GM12878 (cell line): ENCODE measurements around the gene SPAG9. TPM values are rescaled to one million over a fixed set of nuclear protein-coding genes. Genes with fewer than 3 reads are reported as not detected.
A peak's percentile ranks its signal among the peaks of the same experiment; 100 is the strongest.

Source experiments
- ATAC-seq: fragments of 200-7000 bp; cut with Tn5 transposase; 3 replicates; pipeline ENCODE4 v1.9.1; 2020; ENCODE audit warnings: mild to moderate bottlenecking, moderate library complexity
- BruUV-seq: library from RNA; stranded (reverse); fragments of 400-500 nt; replicated peaks from 2 replicates; lab custom pipeline; 2021; lab: Mats Ljungman, UMichigan
- CTCF ChIA-PET: fragments of 300-600 bp; sonication (Branson Sonifier 250); formaldehyde crosslinking; extraction: SDS; loops from one replicate; lab custom pipeline; 2021; ENCODE audit warnings: inconsistent platforms; lab: Yijun Ruan, JAX
- POLR2A ChIA-PET: fragments of 350-600 bp; formaldehyde crosslinking; extraction: SDS; loops from one replicate; lab custom pipeline; 2021; ENCODE audit warnings: inconsistent platforms; lab: Charles Lee
- RAD21 ChIA-PET: fragments of 300-600 bp; sonication (Branson Sonifier 250); formaldehyde crosslinking; loops from one replicate; lab custom pipeline; 2023; ENCODE audit warnings: antibody characterized with exemption; ENCODE audit not compliant: unreplicated experiment; lab: Charles Lee
- SMC1A ChIA-PET: fragments of 300-600 bp; sonication (Branson Sonifier 250); formaldehyde crosslinking; loops from one replicate; lab custom pipeline; 2023; ENCODE audit not compliant: unreplicated experiment, uncharacterized antibody; lab: Charles Lee
- DNase-seq: peaks from one replicate; pipeline ENCODE4 v3.0.0-alpha.2; 2011; ENCODE audit warnings: low read depth, low spot score
- FAIRE-seq: peaks from 3 replicates; lab custom pipeline; 2011; peaks lifted over from hg19 to GRCh38; lab: Jason Lieb, UNC
- H2AFZ ChIP-seq: 2 replicates; pipeline ENCODE4 v1.6.0; 2011; ENCODE audit warnings: low read depth, low read length, control low read depth; ENCODE audit not compliant: control insufficient read depth
- H3K27ac ChIP-seq: 2 replicates; pipeline ENCODE4 v1.5.1; 2011; ENCODE audit warnings: control low read depth; ENCODE audit not compliant: control insufficient read depth, insufficient read depth
- H3K27me3 ChIP-seq, 2 experiments: replicated peaks in 1 of 2; 2 replicates each; pipeline versions ENCODE4 v1.6.0 to v1.6.1; 2011; ENCODE audit warnings: low read length in 1 of 2; ENCODE audit not compliant: control insufficient read depth in 2 of 2, insufficient read depth in 2 of 2
- H3K36me3 ChIP-seq, 2 experiments: 2 replicates each; pipeline ENCODE4 v1.5.1; 2011; ENCODE audit warnings: low read length in 1 of 2; ENCODE audit not compliant: control insufficient read depth in 2 of 2, insufficient read depth in 2 of 2
- H3K4me1 ChIP-seq: 2 replicates; pipeline ENCODE4 v1.6.1; 2011; ENCODE audit warnings: mild to moderate bottlenecking, low read length, moderate library complexity, mixed read lengths; ENCODE audit not compliant: control insufficient read depth, insufficient read depth
- H3K4me2 ChIP-seq: 2 replicates; pipeline ENCODE4 v1.6.0; 2011; ENCODE audit warnings: control low read depth; ENCODE audit not compliant: control insufficient read depth, insufficient read depth
- H3K4me3 ChIP-seq: fragments of 200-600 bp; sonication (generic); 2 replicates; pipeline ENCODE4 v1.5.1; 2016
- H3K79me2 ChIP-seq: 2 replicates; pipeline ENCODE4 v1.6.0; 2011; ENCODE audit warnings: low read length; ENCODE audit not compliant: control insufficient read depth, insufficient read depth
- H3K9ac ChIP-seq: 2 replicates; pipeline ENCODE4 v1.8.0; 2011; ENCODE audit warnings: low read length, control low read depth, mixed read lengths; ENCODE audit not compliant: control insufficient read depth, insufficient read depth
- H3K9me3 ChIP-seq: replicated peaks from 3 replicates; pipeline ENCODE4 v1.5.1; 2011; ENCODE audit warnings: mild to moderate bottlenecking, low read length; ENCODE audit not compliant: control insufficient read depth, insufficient read depth
- H4K20me1 ChIP-seq: 2 replicates; pipeline ENCODE4 v1.6.0; 2011; ENCODE audit not compliant: control insufficient read depth, insufficient read depth
- ATF7 ChIP-seq: fragments of 450-650 bp; IDR thresholded peaks from 2 replicates; pipeline ENCODE4 v1.6.1; 2016; ENCODE audit warnings: low read depth, mild to moderate bottlenecking
- ESRRA ChIP-seq: IDR thresholded peaks from 2 replicates; pipeline ENCODE4 v1.6.1; 2012; ENCODE audit warnings: mild to moderate bottlenecking, low read length, improper control_type of control experiment
- RAD21 ChIP-seq: IDR thresholded peaks from 2 replicates; pipeline ENCODE4 v1.6.1; 2011; ENCODE audit warnings: mild to moderate bottlenecking, low read depth, low read length, moderate library complexity; ENCODE audit not compliant: insufficient read depth
- SMC3 ChIP-seq: IDR thresholded peaks from 2 replicates; pipeline ENCODE4 v1.6.1; 2011; ENCODE audit warnings: low read length, improper control_type of control experiment, borderline replicate concordance
- ZNF217 ChIP-seq: fragments of 450-650 bp; IDR thresholded peaks from 2 replicates; pipeline ENCODE4 v1.6.1; 2017; ENCODE audit warnings: antibody characterized with exemption, mild to moderate bottlenecking
- WGBS: methylation state at CpG from one replicate; pipeline ENCODE4 v1.1.6; 2016; ENCODE audit warnings: low lambda C conversion rate; ENCODE audit not compliant: insufficient replicate concordance, insufficient coverage; ENCODE audit errors: missing lambda C conversion rate; 5-methylcytosine and 5-hydroxymethylcytosine counted together
- in situ Hi-C: fragments of 300-500 bp; cut with MboI; formaldehyde crosslinking; loops from 9 replicates; pipeline ENCODE4 v1.14.3; 2018; ENCODE audit warnings: mixed read lengths
- intact Hi-C: fragments of 100-400 bp; cut with micrococcal nuclease; formaldehyde crosslinking; loops from one replicate; pipeline ENCODE4 v1.14.2; 2022; ENCODE audit not compliant: unreplicated experiment
- polyA plus RNA-seq, 11 experiments: library from polyadenylated mRNA; depleted of rRNA in 4 of 11; unstranded in 6 of 11; stranded (reverse) in 5 of 11; fragments of >200 nt; fragmentation: Nextera tagmentation in 4 of 11; fragmentation: Illumina TruSeq in 1 of 11; extraction: Ambion mirVana in 4 of 11; extraction: Trizol in 1 of 11; gene quantifications; 1 replicate in 1 of 11; 2 replicates in 10 of 11; pipeline versions ENCODE4 v1.2.1 to v1.2.3, GENCODE V29; 2011 to 2016; ENCODE audit warnings: inconsistent platforms in 2 of 11, missing spikeins in 2 of 11, low read depth in 1 of 11
- total RNA-seq, 4 experiments: library from RNA; depleted of rRNA in 3 of 4; stranded (reverse); fragments of >200 nt in 3 of 4; fragmentation: Illumina TruSeq in 1 of 4; extraction: Trizol in 1 of 4; gene quantifications; 2 replicates each; pipeline versions ENCODE4 v1.2.1 to v1.2.3, GENCODE V29; 2013 to 2021
- TF ChIP-seq, protein P1 (sequence below), 3 experiments: IDR thresholded peaks in 2 of 3; conservative IDR thresholded peaks in 1 of 3; 2 replicates each; pipeline ENCODE4 v1.5.1; 2011; ENCODE audit warnings: low read depth in 3 of 3, low read length in 3 of 3, mild to moderate bottlenecking in 3 of 3, control low read depth in 2 of 3, moderate library complexity in 2 of 3, inconsistent platforms in 1 of 3, mixed read lengths in 1 of 3; ENCODE audit not compliant: control insufficient read depth in 2 of 3, insufficient read depth in 1 of 3; ENCODE audit errors: extremely low read depth in 1 of 3

SPAG9 gene
- total and polyA plus RNA-seq, 10 of the 15 experiments (the other 5 are each of a cell fraction or from before 2014, with no cell fraction given), result 6.6 to 42.0 (median 24.9) TPM

DNA sequence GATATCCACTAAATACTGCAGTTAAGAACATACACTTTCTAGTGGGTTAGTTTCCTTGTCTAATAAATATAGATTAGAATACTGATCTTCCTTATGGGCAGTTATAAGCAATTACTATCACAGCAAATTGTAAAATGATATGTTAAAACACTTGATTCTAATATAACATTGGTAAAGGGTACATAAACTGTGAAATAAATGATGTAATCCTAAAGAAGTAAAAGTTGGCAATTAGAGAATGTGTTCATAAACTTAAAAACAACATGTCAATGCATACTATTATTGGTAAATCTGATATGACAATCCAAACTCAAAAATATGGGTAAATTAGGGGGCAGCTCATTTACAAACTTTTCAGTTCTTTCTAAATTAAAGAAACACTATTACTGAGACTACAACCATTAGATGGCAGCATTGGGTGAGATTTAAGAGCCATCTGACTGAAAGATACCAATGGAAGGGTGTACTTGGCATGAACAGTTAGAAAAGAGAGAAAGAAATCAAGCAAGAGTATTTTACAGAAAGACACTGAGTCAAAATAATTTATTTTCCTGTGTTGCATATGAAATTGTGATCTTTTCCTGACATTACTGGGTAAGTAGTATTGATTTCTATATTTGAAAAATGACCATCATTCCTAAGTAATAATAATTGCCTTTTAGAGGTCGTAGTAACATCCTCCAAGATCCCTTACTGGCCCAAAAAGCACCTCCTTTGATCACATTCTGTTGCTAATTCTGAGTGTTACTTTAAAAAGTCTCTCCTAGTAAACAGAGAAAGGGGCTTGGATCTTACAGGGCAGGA lies 119.6 kb downstream of the SPAG9 start:
- DNase-seq, result peak; percentile 27
- Histone ChIP-seq H3K27me3 (no peaks in the 10 kb centered on the region), H3K4me1 (no peaks in the 10 kb centered on the region), H3K36me3 (peaks cover 4 to 28% of the 10 kb centered on the region in 2 experiments), H3K4me2 (no peak overlapping the region), H3K9ac (no peak overlapping the region), H3K27ac (no peak overlapping the region), H3K4me3 (no peak overlapping the region), H2AFZ (no peak overlapping the region), H3K79me2 (no peaks in the 10 kb centered on the region), H3K9me3 (no peaks in the 10 kb centered on the region), H4K20me1 (no peaks in the 10 kb centered on the region)
- TF ChIP-seq SMC3, result peak; percentile 82; the same call in 1 of the 2 replicates
- TF ChIP-seq ATF7, result peak; percentile 71
- TF ChIP-seq, protein P1, sequence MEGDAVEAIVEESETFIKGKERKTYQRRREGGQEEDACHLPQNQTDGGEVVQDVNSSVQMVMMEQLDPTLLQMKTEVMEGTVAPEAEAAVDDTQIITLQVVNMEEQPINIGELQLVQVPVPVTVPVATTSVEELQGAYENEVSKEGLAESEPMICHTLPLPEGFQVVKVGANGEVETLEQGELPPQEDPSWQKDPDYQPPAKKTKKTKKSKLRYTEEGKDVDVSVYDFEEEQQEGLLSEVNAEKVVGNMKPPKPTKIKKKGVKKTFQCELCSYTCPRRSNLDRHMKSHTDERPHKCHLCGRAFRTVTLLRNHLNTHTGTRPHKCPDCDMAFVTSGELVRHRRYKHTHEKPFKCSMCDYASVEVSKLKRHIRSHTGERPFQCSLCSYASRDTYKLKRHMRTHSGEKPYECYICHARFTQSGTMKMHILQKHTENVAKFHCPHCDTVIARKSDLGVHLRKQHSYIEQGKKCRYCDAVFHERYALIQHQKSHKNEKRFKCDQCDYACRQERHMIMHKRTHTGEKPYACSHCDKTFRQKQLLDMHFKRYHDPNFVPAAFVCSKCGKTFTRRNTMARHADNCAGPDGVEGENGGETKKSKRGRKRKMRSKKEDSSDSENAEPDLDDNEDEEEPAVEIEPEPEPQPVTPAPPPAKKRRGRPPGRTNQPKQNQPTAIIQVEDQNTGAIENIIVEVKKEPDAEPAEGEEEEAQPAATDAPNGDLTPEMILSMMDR (IDR thresholded peaks at IDR 0.05 in 2 of 3, conservative IDR thresholded peaks at IDR 0.05 in 1 of 3; ENCODE audit: control insufficient read depth in 2 of 3, extremely low read depth in 1 of 3, insufficient read depth in 1 of 3, low read depth in 3 of 3, low read length in 3 of 3), result peak; percentile 23 to 62 (median 46); a peak in 4 of 6 replicates
- peak; percentile 86 for TF ChIP-seq RAD21
- no peak for TF ChIP-seq ZNF217
- no peak for TF ChIP-seq ESRRA
- POLR2A ChIA-PET, result interaction anchor here (1.0 to 1.6 kb wide), 4 partner anchors 14 to 152 kb away, joined by 3 to 6 read pairs (median 3); partner anchors contain the start of gene NME1
- CTCF ChIA-PET, result interaction anchor here (0.6 to 14.3 kb wide), 22 partner anchors 9 to 462 kb away, joined by 3 to 472 read pairs (median 5); partner anchors contain the start of gene NME1
- SMC1A ChIA-PET, result interaction anchor here (0.6 to 10.7 kb wide), 22 partner anchors 8 to 261 kb away, joined by 3 to 241 read pairs (median 5); partner anchors contain the start of gene NME1
- ATAC-seq, result peak; percentile 82
- in situ Hi-C loops (loop anchor here (5.0 kb wide), 1 partner anchor 151 kb away; the partner anchor contains the start of gene NME1), intact Hi-C loops (loop anchor here (1.0 kb wide), 2 partner anchors 55 to 152 kb away; partner anchors contain the start of gene NME1)
- BruUV-seq, result no TSS peak
- peak; percentile 88 for FAIRE-seq
- WGBS, result 95% methylated on average over 1 of the region's 1 CpG
- RAD21 ChIA-PET, result interaction anchor here (0.6 to 8.8 kb wide), 14 partner anchors 9 to 164 kb away, joined by 3 to 147 read pairs (median 4); partner anchors contain the start of gene NME1
